Measurements from ENCODE around the gene CMTM4. TPM values are rescaled to one million over a fixed set of nuclear protein-coding genes. Genes with fewer than 3 reads are reported as not detected.
A peak's percentile ranks its signal among the peaks of the same experiment; 100 is the strongest.

CMTM4 gene
- total RNA-seq, 1 donor from 2014 or later = 82.3 TPM

DNA sequence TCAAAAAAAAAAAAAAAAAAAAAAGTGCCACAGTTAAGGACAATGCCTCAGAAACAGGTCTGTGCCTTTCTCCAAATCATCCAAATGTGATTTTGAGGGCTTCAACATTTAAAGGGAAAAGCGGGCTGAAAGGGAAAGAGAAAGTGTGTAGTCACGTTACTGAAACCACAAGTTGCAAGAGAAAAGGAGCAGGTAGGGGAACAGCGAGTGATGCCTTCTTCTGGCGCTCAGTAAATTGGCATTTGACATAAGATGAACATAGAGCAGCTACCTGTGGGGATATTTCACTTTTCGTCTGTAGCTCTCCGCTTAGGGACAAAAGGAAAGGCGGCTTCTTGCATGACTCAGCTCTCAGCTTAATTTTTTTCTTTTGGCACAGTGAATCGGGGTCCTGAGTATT, 106.2 kb downstream of the CMTM4 start:
- no peak overlapping the region for H3K27ac Mint-ChIP-seq
- no peak for DNase-seq (ENCODE audit: low spot score, unreplicated experiment)
- H3K27me3 Mint-ChIP-seq = no peaks in the 10 kb centered on the region
- no peaks in the 10 kb centered on the region for H3K9me3 Mint-ChIP-seq (ENCODE audit: low read depth)
- no peak for TF ChIP-seq CTCF (IDR thresholded peaks at IDR 0.05; ENCODE audit: unreplicated experiment)
- H3K4me1 Mint-ChIP-seq (ENCODE audit: low read depth) = no peaks in the 10 kb centered on the region
- H3K36me3 Mint-ChIP-seq (ENCODE audit: insufficient read depth) = no peaks in the 10 kb centered on the region
- no peak overlapping the region for H3K4me3 Mint-ChIP-seq (ENCODE audit: low read depth)

DNA sequence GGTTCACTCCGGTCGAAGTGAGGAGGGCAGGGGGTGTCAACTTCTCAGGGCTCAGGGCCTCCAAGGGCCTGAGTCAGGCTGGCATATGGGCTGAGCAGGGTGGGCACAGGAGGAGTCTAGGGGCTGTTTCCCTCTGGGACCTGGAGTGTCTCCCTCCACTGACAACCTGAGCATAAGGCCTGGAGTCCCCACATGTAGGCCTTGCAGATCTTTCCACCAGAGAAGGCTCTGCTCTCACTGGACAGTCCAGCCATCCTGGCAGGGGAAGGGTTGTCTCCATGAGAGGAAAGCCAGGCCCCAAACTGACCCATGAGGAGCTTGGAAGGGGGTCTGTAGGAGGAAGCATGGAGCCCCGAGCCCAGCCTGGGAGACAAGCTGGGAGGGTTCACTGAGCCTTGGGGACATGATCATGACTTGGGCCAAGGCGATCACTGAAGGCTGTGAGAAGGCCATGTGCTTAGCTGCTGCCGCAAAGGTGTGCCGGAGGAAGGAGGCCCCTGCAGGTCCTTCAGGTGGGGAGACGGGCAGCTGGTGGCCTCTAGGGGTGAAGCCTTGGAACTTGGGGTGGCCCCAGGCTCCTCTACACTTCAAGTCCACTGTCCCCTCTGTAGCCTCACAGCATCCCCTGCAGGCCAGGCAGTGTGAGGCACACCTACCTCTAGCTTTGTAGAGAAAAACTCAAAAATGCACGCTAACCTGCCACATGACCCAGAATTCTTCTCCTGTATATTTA, 107.4 kb downstream of the CMTM4 start:
- Mint-ChIP-seq H3K4me3 (ENCODE audit: low read depth) (no peak overlapping the region), H3K4me1 (ENCODE audit: low read depth) (no peaks in the 10 kb centered on the region), H3K27me3 (no peaks in the 10 kb centered on the region), H3K27ac (no peak overlapping the region), H3K9me3 (ENCODE audit: low read depth) (no peaks in the 10 kb centered on the region), H3K36me3 (ENCODE audit: insufficient read depth) (no peaks in the 10 kb centered on the region)
- TF ChIP-seq CTCF (IDR thresholded peaks at IDR 0.05; ENCODE audit: unreplicated experiment) = peak; percentile 41
- DNase-seq (ENCODE audit: low spot score, unreplicated experiment) = no peak

DNA sequence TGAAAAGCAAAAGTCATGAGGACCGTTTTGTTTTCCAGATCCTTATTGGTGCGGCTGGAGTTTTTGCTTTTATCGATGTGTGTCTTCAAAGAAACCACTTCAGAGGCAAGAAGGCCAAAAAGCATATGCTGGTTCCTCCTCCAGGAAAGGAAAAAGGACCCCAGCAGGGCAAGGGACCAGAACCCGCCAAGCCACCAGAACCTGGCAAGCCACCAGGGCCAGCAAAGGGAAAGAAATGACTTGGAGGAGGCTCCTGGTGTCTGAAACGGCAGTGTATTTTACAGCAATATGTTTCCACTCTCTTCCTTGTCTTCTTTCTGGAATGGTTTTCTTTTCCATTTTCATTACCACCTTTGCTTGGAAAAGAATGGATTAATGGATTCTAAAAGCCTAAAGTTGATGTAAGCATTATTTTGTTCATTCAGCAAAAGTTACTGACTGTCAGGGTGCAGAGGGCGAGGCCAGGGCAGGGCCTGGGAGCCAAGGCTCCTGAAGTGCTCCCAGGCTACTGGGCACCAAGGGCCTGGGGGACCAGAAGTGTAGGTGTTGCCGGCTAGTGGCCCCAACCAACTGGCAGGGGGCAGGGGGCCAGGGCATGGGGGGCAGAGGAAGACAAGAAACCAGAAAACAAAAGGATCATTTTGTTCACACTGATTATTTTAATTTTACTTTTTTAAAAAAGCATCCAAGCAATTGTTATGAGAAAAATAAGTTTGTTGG, 108.5 kb downstream of the CMTM4 start:
- DNase-seq (ENCODE audit: low spot score, unreplicated experiment) = no peak
- no peaks in the 10 kb centered on the region for H3K36me3 Mint-ChIP-seq (ENCODE audit: insufficient read depth)
- TF ChIP-seq CTCF (IDR thresholded peaks at IDR 0.05; ENCODE audit: unreplicated experiment) = no peak
- no peaks in the 10 kb centered on the region for H3K4me1 Mint-ChIP-seq (ENCODE audit: low read depth)
- no peaks in the 10 kb centered on the region for H3K27me3 Mint-ChIP-seq
- H3K9me3 Mint-ChIP-seq (ENCODE audit: low read depth) = no peaks in the 10 kb centered on the region
- no peak overlapping the region for H3K4me3 Mint-ChIP-seq (ENCODE audit: low read depth)
- H3K27ac Mint-ChIP-seq = no peak overlapping the region

- DNase-seq (ENCODE audit: low spot score, unreplicated experiment) = no peak
- no peak for TF ChIP-seq CTCF (IDR thresholded peaks at IDR 0.05; ENCODE audit: unreplicated experiment)
- H3K27ac Mint-ChIP-seq = peak overlapping the region; percentile 54
- H3K4me1 Mint-ChIP-seq (ENCODE audit: low read depth) = no peaks in the 10 kb centered on the region
- no peaks in the 10 kb centered on the region for H3K9me3 Mint-ChIP-seq (ENCODE audit: low read depth)
- H3K4me3 Mint-ChIP-seq (ENCODE audit: low read depth) = no peak overlapping the region
- H3K36me3 Mint-ChIP-seq (ENCODE audit: insufficient read depth) = no peaks in the 10 kb centered on the region
- H3K27me3 Mint-ChIP-seq = peaks cover 9% of the 10 kb centered on the region
Measured at GRCh38 chr16:66585481-66586239, 110.9 kb downstream of the CMTM4 start.

DNA sequence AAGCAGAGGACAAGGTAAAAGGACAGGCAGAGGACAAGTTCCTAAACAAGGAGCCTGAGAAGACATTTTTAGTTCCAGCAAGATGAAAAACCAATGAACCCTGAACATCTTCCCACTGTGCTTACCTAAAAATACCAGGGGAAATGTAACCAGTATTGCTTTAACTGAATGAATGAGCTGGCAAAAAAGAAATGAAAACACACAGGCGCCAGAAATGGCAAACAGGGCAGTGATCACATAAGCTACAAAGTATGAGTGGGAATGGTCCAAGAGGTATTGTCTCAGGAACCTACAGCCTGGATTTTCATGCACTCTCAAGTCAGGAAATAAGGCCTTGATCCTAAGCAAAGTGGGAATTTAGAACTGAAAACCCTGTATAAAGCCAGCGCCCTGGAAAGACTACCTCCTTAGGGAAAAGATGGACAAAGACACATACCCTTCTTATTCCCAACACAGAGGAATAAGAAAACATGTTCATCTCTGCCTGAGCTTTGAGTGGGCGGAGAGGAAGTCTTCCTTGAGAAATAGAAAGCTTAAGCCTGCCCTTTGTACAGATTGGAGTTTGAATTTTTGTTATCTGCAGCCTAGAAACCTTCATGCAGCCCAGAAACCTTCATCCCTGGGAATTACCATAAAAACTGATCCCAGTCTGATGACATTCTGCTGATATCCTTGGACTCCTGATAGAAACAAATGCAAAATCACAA, 115.1 kb downstream of the CMTM4 start:
- Mint-ChIP-seq H3K27ac (no peak overlapping the region), H3K4me3 (ENCODE audit: low read depth) (no peak overlapping the region), H3K27me3 (peaks cover 39% of the 10 kb centered on the region), H3K4me1 (ENCODE audit: low read depth) (no peaks in the 10 kb centered on the region), H3K36me3 (ENCODE audit: insufficient read depth) (no peaks in the 10 kb centered on the region), H3K9me3 (ENCODE audit: low read depth) (no peaks in the 10 kb centered on the region)
- no peak for TF ChIP-seq CTCF (IDR thresholded peaks at IDR 0.05; ENCODE audit: unreplicated experiment)
- no peak for DNase-seq (ENCODE audit: low spot score, unreplicated experiment)

Measured in progenitor cell of endocrine pancreas (in vitro differentiated cells).